H1 (cell line): ENCODE measurements around the gene IFTAP. TPM values are rescaled to one million over a fixed set of nuclear protein-coding genes. Genes with fewer than 3 reads are reported as not detected.

ENCODE experiments used
- CTCF ChIA-PET: fragments of 300-600 bp; sonication (Branson Sonifier 250); formaldehyde crosslinking; loops from one replicate; lab custom pipeline; 2021; ENCODE audit not compliant: partially characterized antibody; lab: Charles Lee
- POLR2A ChIA-PET: fragments of 300-600 bp; sonication (Branson Sonifier 250); formaldehyde crosslinking; loops from one replicate; lab custom pipeline; 2021; ENCODE audit warnings: inconsistent platforms; ENCODE audit not compliant: partially characterized antibody; lab: Charles Lee
- DNase-seq, 2 experiments: peaks; one replicate each; pipeline versions ENCODE4 v3.0.0 to v3.0.0-alpha.2; 2010 to 2022; ENCODE audit warnings: low spot score in 2 of 2, low read depth in 1 of 2, mixed read lengths in 1 of 2
- FAIRE-seq: peaks from 2 replicates; lab custom pipeline; 2011; peaks lifted over from hg19 to GRCh38; lab: Jason Lieb, UNC
- H2AFZ ChIP-seq: 2 replicates; pipeline ENCODE4 v1.8.1; 2012; ENCODE audit warnings: low read length, inconsistent platforms
- H2AK5ac ChIP-seq: 2 replicates; pipeline ENCODE4 v1.6.1; 2013; ENCODE audit warnings: low read depth, low read length
- H2BK120ac ChIP-seq: replicated peaks from 2 replicates; pipeline ENCODE3; 2013; ENCODE audit warnings: low read depth, low read length, inconsistent platforms
- H2BK12ac ChIP-seq: 2 replicates; pipeline ENCODE4 v1.6.1; 2013; ENCODE audit warnings: low read depth, low read length
- H2BK15ac ChIP-seq: 2 replicates; pipeline ENCODE4 v1.6.1; 2013; ENCODE audit warnings: low read length
- H2BK20ac ChIP-seq: 2 replicates; pipeline ENCODE4 v1.6.1; 2013; ENCODE audit warnings: low read length
- H2BK5ac ChIP-seq: 2 replicates; pipeline ENCODE4 v1.6.1; 2013; ENCODE audit warnings: low read depth, low read length
- H3K14ac ChIP-seq: 2 replicates; pipeline ENCODE4 v1.6.1; 2013; ENCODE audit warnings: inconsistent platforms; ENCODE audit not compliant: insufficient read length
- H3K18ac ChIP-seq: 2 replicates; pipeline ENCODE4 v1.6.1; 2013; ENCODE audit warnings: low read length; ENCODE audit errors: extremely low read depth
- H3K23ac ChIP-seq: 2 replicates; pipeline ENCODE4 v1.6.1; 2013; ENCODE audit warnings: inconsistent platforms; ENCODE audit not compliant: insufficient read length
- H3K23me2 ChIP-seq: 2 replicates; pipeline ENCODE4 v1.6.1; 2013; ENCODE audit warnings: low read depth, low read length
- H3K27ac ChIP-seq: 2 replicates; pipeline ENCODE4 v1.6.1; 2011; ENCODE audit warnings: low read depth, low read length, inconsistent platforms
- H3K27me3 ChIP-seq, 4 experiments: replicated peaks in 1 of 4; 1 replicate in 1 of 4; 2 replicates in 3 of 4; pipeline versions ENCODE4 v1.6.1 to v1.8.1; 2011 to 2013; ENCODE audit warnings: low read length in 3 of 4, mild to moderate bottlenecking in 3 of 4, inconsistent platforms in 2 of 4, mixed read lengths in 2 of 4, moderate library complexity in 1 of 4; ENCODE audit not compliant: control insufficient read depth in 3 of 4, insufficient read depth in 3 of 4; ENCODE audit errors: extremely low read depth in 1 of 4
- H3K36me3 ChIP-seq, 4 experiments: 2 replicates each; pipeline versions ENCODE4 v1.6.1 to v1.8.1; 2011 to 2013; ENCODE audit warnings: mild to moderate bottlenecking in 4 of 4, low read length in 3 of 4, moderate library complexity in 2 of 4, control low read depth in 1 of 4, inconsistent platforms in 1 of 4; ENCODE audit not compliant: insufficient read depth in 4 of 4, control insufficient read depth in 2 of 4
- H3K4ac ChIP-seq: replicated peaks from 2 replicates; pipeline ENCODE3; 2013; ENCODE audit warnings: low read length, low read depth, mixed read lengths, inconsistent platforms; ENCODE audit not compliant: insufficient read length
- H3K4me1 ChIP-seq, 4 experiments: replicated peaks in 1 of 4; 1 replicate in 1 of 4; 2 replicates in 3 of 4; pipeline versions ENCODE4 v1.6.1 to v1.8.1; 2011 to 2013; ENCODE audit warnings: low read length in 3 of 4, inconsistent platforms in 2 of 4, mixed read lengths in 1 of 4; ENCODE audit not compliant: insufficient read depth in 4 of 4, control insufficient read depth in 3 of 4
- H3K4me2 ChIP-seq, 2 experiments: 2 replicates each; pipeline versions ENCODE4 v1.6.1 to v1.8.1; 2011 to 2013; ENCODE audit warnings: low read depth in 2 of 2, low read length in 2 of 2, control low read depth in 1 of 2, inconsistent platforms in 1 of 2, mild to moderate bottlenecking in 1 of 2; ENCODE audit not compliant: insufficient read depth in 1 of 2
- H3K4me3 ChIP-seq, 4 experiments: fragments of 200-600, 300-600 bp in 1 of 4; sonication (generic), shearing (Covaris generic), sonication (Bioruptor Twin) in 1 of 4; 2 replicates each; pipeline versions ENCODE4 v1.5.1 to v1.8.1; 2011 to 2016; ENCODE audit warnings: low read length in 4 of 4, low read depth in 3 of 4, control low read depth in 2 of 4, inconsistent platforms in 2 of 4, mild to moderate bottlenecking in 2 of 4, mixed read lengths in 1 of 4, moderate library complexity in 1 of 4; ENCODE audit not compliant: insufficient read depth in 2 of 4; ENCODE audit errors: extremely low read depth in 1 of 4
- H3K56ac ChIP-seq: replicated peaks from 2 replicates; pipeline ENCODE3; 2013; ENCODE audit warnings: low read depth, mild to moderate bottlenecking, mixed read lengths, low read length, inconsistent platforms; ENCODE audit not compliant: insufficient read length
- H3K79me1 ChIP-seq: 2 replicates; pipeline ENCODE4 v1.6.1; 2013; ENCODE audit warnings: low read depth, low read length, control low read depth
- H3K79me2 ChIP-seq, 2 experiments: 2 replicates each; pipeline versions ENCODE4 v1.6.1 to v1.8.1; 2012 to 2013; ENCODE audit warnings: low read length in 2 of 2, mild to moderate bottlenecking in 2 of 2, inconsistent platforms in 1 of 2; ENCODE audit not compliant: insufficient read depth in 2 of 2, control insufficient read depth in 1 of 2
- H3K9ac ChIP-seq, 4 experiments: replicated peaks in 1 of 4; 1 replicate in 1 of 4; 2 replicates in 3 of 4; pipeline versions ENCODE4 v1.6.1 to v1.8.1; 2011 to 2013; ENCODE audit warnings: low read depth in 3 of 4, low read length in 3 of 4, control low read depth in 2 of 4, mild to moderate bottlenecking in 2 of 4, moderate library complexity in 2 of 4, inconsistent platforms in 1 of 4; ENCODE audit errors: extremely low read depth in 1 of 4
- H3K9me3 ChIP-seq, 2 experiments: 2 replicates each; pipeline versions ENCODE4 v1.6.1 to v1.8.1; 2012 to 2013; ENCODE audit warnings: mild to moderate bottlenecking in 2 of 2, moderate library complexity in 2 of 2, control low read depth in 1 of 2, inconsistent platforms in 1 of 2, low read depth in 1 of 2, low read length in 1 of 2, mixed read lengths in 1 of 2; ENCODE audit not compliant: insufficient read depth in 2 of 2
- H4K20me1 ChIP-seq, 2 experiments: replicated peaks in 1 of 2; 2 replicates each; pipeline versions ENCODE3 to v1.8.1; 2011 to 2013; ENCODE audit warnings: inconsistent platforms in 2 of 2, low read length in 2 of 2, mild to moderate bottlenecking in 1 of 2; ENCODE audit not compliant: insufficient read depth in 2 of 2, control insufficient read depth in 1 of 2
- H4K5ac ChIP-seq: 2 replicates; pipeline ENCODE4 v1.6.1; 2013; ENCODE audit warnings: low read length, low read depth, mixed read lengths, inconsistent platforms; ENCODE audit not compliant: insufficient read length
- H4K8ac ChIP-seq: 2 replicates; pipeline ENCODE4 v1.8.0; 2013; ENCODE audit warnings: mild to moderate bottlenecking, moderate library complexity, low read length, inconsistent platforms; ENCODE audit not compliant: insufficient read depth; ENCODE audit errors: extremely low read depth
- H4K91ac ChIP-seq: replicated peaks from 2 replicates; pipeline ENCODE3; 2013; ENCODE audit warnings: low read length, mixed read lengths, inconsistent platforms; ENCODE audit not compliant: insufficient read length
- ATF2 ChIP-seq: IDR thresholded peaks from 2 replicates; pipeline ENCODE4 v1.6.1; 2012; ENCODE audit warnings: low read length, inconsistent platforms
- ATF3 ChIP-seq: IDR thresholded peaks from 2 replicates; pipeline ENCODE4 v1.6.1; 2011; ENCODE audit warnings: low read depth, mild to moderate bottlenecking, low read length; ENCODE audit not compliant: insufficient read depth
- CHD1 ChIP-seq: IDR thresholded peaks from 2 replicates; pipeline ENCODE4 v1.6.1; 2012; ENCODE audit warnings: low read depth, low read length, improper control_type of control experiment
- CTBP2 ChIP-seq: IDR thresholded peaks from 2 replicates; pipeline ENCODE4 v1.7.0; 2011; ENCODE audit warnings: borderline replicate concordance, mild to moderate bottlenecking, moderate library complexity, mixed read lengths, low read length; ENCODE audit not compliant: insufficient read depth, insufficient read length
- EGR1 ChIP-seq: IDR thresholded peaks from 2 replicates; pipeline ENCODE4 v1.6.1; 2011; ENCODE audit warnings: low read depth, low read length, borderline replicate concordance
- HDAC6 ChIP-seq: IDR thresholded peaks from one replicate; pipeline ENCODE4 v1.7.1; 2012; ENCODE audit warnings: low read depth, mild to moderate bottlenecking, inconsistent platforms, low read length, moderate library complexity
- JUN ChIP-seq: IDR thresholded peaks from 2 replicates; pipeline ENCODE4 v1.6.1; 2011; ENCODE audit warnings: low read depth, mild to moderate bottlenecking, improper control_type of control experiment, low read length
- MAFK ChIP-seq: IDR thresholded peaks from 2 replicates; pipeline ENCODE4 v1.6.1; 2012; ENCODE audit warnings: low read depth, mild to moderate bottlenecking, improper control_type of control experiment, low read length
- POLR2AphosphoS5 ChIP-seq: IDR thresholded peaks from 2 replicates; pipeline ENCODE4 v1.6.1; 2011; ENCODE audit warnings: low read depth, low read length
- RXRA ChIP-seq: IDR thresholded peaks from 2 replicates; pipeline ENCODE4 v1.6.1; 2011; ENCODE audit warnings: low read depth, mild to moderate bottlenecking, low read length, moderate library complexity; ENCODE audit not compliant: insufficient read depth
- TCF12 ChIP-seq: IDR thresholded peaks from 2 replicates; pipeline ENCODE4 v1.6.1; 2011; ENCODE audit warnings: low read depth, mild to moderate bottlenecking, low read length
- YY1 ChIP-seq: IDR thresholded peaks from 2 replicates; pipeline ENCODE4 v1.6.1; 2011; ENCODE audit warnings: low read depth, mild to moderate bottlenecking, low read length
- ZNF274 ChIP-seq: IDR thresholded peaks from 2 replicates; pipeline ENCODE4 v1.7.0; 2012; ENCODE audit warnings: low read length, borderline replicate concordance; ENCODE audit errors: extremely low read depth
- WGBS, 2 experiments: shearing (Covaris generic) in 1 of 2; methylation state at CpG; one replicate each; pipeline versions ENCODE4 v1.1.6 to v1.1.7; 2013 to 2015; ENCODE audit warnings: low lambda C conversion rate in 2 of 2, mixed read lengths in 2 of 2, inconsistent platforms in 1 of 2, low coverage in 1 of 2, missing lambda C conversion rate in 1 of 2; ENCODE audit not compliant: insufficient replicate concordance in 2 of 2, insufficient coverage in 1 of 2, insufficient read length in 1 of 2; ENCODE audit errors: extremely low coverage in 1 of 2, missing lambda C conversion rate in 1 of 2; 5-methylcytosine and 5-hydroxymethylcytosine counted together
- polyA plus RNA-seq, 7 experiments: library from polyadenylated mRNA; depleted of rRNA in 3 of 7; stranded (reverse) in 5 of 7; unstranded in 2 of 7; fragments of >200 nt in 5 of 7; fragments of 200-250 nt in 2 of 7; gene quantifications; 1 replicate in 5 of 7; 2 replicates in 1 of 7; 4 replicates in 1 of 7; pipeline versions ENCODE4 v1.2.1 to v1.2.3, GENCODE V29; 2011 to 2013; ENCODE audit warnings: missing spikeins in 2 of 7, mixed read lengths in 2 of 7
- total RNA-seq: library from RNA; stranded (reverse); fragmentation: NEBNext Ultra II Directional; extraction: Animal tissue kit (Norgen Biotek cat#: 25700); gene quantifications from 2 replicates; pipeline ENCODE4 v1.2.1, GENCODE V29; 2021

The IFTAP gene
- total and polyA plus RNA-seq, 2 of the 8 experiments (the other 6 are each of a cell fraction or from before 2014, with no cell fraction given), result 21.2 to 23.9 TPM

- DNase-seq, result no peak
- H3K79me1 ChIP-seq, result no peaks in the 10 kb centered on the region
- CTCF ChIA-PET, result interaction anchor here (0.8 to 1.6 kb wide), 5 partner anchors 9 to 179 kb away, joined by 3 to 5 read pairs (median 3); no protein-coding TSS in a partner anchor
- no peak for TF ChIP-seq TCF12
- TF ChIP-seq RXRA, result no peak
- no peak for TF ChIP-seq CTBP2
- TF ChIP-seq POLR2AphosphoS5, result no peak
- TF ChIP-seq ATF2, result no peak
- no peak for TF ChIP-seq HDAC6
- no peak for TF ChIP-seq MAFK
- no peak for TF ChIP-seq JUN
- TF ChIP-seq YY1, result no peak
- no peak for TF ChIP-seq ZNF274
- no peak for TF ChIP-seq ATF3
- TF ChIP-seq CHD1, result no peak
- TF ChIP-seq EGR1, result no peak
These were observed 26.6 kb upstream of the IFTAP start, which contains the start of gene RAG1 for GRCh38 chr11:36567694-36568093. Gene RAG1, plus strand, starts transcription at chr11:36568007. Its CDS starts 5,298 bp downstream, at chr11:36573305.

More at GRCh38 chr11:36567694-36568093, 26.6 kb upstream of the IFTAP start, which contains the start of gene RAG1:
- Histone ChIP-seq H2BK120ac (no peak within 1 kb of the TSS), H3K9me3 (no peaks in the 10 kb centered on the region), H4K8ac (no peak within 1 kb of the TSS), H4K20me1 (peaks cover 0 to 2% of the 10 kb centered on the region in 2 experiments), H3K9ac (no peak within 1 kb of the TSS), H3K4me2 (no peak within 1 kb of the TSS), H3K4ac (no peak within 1 kb of the TSS), H3K36me3 (no peaks in the 10 kb centered on the region), H3K18ac (no peak within 1 kb of the TSS), H3K79me2 (no peaks in the 10 kb centered on the region), H2BK15ac (no peak within 1 kb of the TSS), H3K56ac (no peak within 1 kb of the TSS), H3K4me1 (no peaks in the 10 kb centered on the region), H3K23ac (no peak within 1 kb of the TSS), H2AFZ (no peak within 1 kb of the TSS), H3K27me3 (no peaks in the 10 kb centered on the region), H3K14ac (no peak within 1 kb of the TSS), H3K4me3 (no peak within 1 kb of the TSS), H3K23me2 (no peaks in the 10 kb centered on the region), H2BK5ac (no peak within 1 kb of the TSS), H2AK5ac (no peak within 1 kb of the TSS), H2BK12ac (no peak within 1 kb of the TSS), H3K27ac (no peak within 1 kb of the TSS), H4K5ac (no peak within 1 kb of the TSS), H4K91ac (no peak within 1 kb of the TSS), H2BK20ac (no peak within 1 kb of the TSS)
- POLR2A ChIA-PET, result no interaction called here
- WGBS, 2 experiments, result 100% methylated on average over 1 of the region's 1 CpG; no CpG with 5 or more reads in 1 of the 2 experiments
- no peak for FAIRE-seq
